Lower leg skin (tissue), 4 donors: Measurements from ENCODE around the gene AFAP1L2. TPM values are rescaled to one million over a fixed set of nuclear protein-coding genes. Genes with fewer than 3 reads are reported as not detected.

ENCODE experiments used
- DNase-seq, 2 donors: peaks; one replicate each; pipeline ENCODE4 v3.0.0-alpha.2; 2019; ENCODE audit warnings: low spot score in 2 of 2
- H3K4me3 ChIP-seq: fragments of 200-600 bp; sonication (generic); 2 replicates; pipeline ENCODE4 v1.5.1; 2017; ENCODE audit warnings: mild to moderate bottlenecking, low read depth; ENCODE audit not compliant: poor library complexity, severe bottlenecking
- CTCF ChIP-seq, 3 donors: fragments of 450-650 bp; IDR thresholded peaks; one replicate each; pipeline ENCODE4 v1.5.1; 2016; ENCODE audit warnings: antibody characterized with exemption in 3 of 3, mild to moderate bottlenecking in 3 of 3, moderate library complexity in 2 of 3
- POLR2A ChIP-seq, 2 donors: fragments of 450-650 bp; IDR thresholded peaks; one replicate each; pipeline ENCODE4 v1.6.1; 2016 to 2017; ENCODE audit warnings: antibody characterized with exemption in 2 of 2, mild to moderate bottlenecking in 1 of 2, moderate library complexity in 1 of 2
- WGBS, 2 donors: methylation state at CpG; one replicate each; pipeline ENCODE4 v1.1.5; 2018; 5-methylcytosine and 5-hydroxymethylcytosine counted together
- intact Hi-C: fragments of 100-400 bp; cut with DNase I; formaldehyde crosslinking; loops from one replicate; pipeline ENCODE4 v1.15.0; 2023; ENCODE audit warnings: low total_unique reads
- total RNA-seq, 4 donors: library from RNA; depleted of rRNA; stranded (reverse); fragments of >200 nt; gene quantifications; one replicate each; pipeline ENCODE4 v1.1.0, GENCODE V29; 2016

AFAP1L2 gene
- total RNA-seq, 4 donors from 2014 or later = 10.9 to 19.4 (median 14.3) TPM

DNA sequence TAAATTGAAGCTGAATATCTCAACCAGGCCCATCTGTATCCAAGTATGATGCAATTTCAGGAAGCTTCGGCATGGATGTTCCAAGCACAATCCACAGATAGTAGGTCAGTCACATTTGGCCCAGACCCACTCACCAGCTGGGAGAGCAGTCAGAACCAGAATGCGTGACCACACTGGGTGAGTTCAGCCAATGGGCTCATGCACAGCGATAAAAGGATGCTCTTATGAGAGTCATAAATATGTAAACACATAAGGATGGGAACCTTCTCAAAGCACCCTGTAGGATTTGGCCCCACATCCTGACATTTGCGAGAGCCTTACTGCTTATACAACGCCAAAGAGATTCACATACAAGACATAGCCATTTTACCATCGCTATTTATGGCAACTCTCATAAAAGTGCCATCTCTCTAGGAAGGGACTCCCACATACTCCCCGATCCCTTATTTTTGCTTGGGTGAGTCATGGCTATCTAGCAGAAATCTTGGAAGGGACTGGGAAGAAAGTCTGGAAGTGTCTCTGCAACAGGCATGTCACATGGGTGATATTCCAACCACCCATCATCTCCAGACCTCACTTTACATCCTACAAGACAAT, 3.0 kb downstream of the AFAP1L2 start:
- H3K4me3 ChIP-seq = no peak overlapping the region
- WGBS, 2 donors = 46 to 58% methylated on average over 7 of the region's 7 CpGs
- TF ChIP-seq POLR2A (IDR thresholded peaks at IDR 0.05) (no peak), CTCF (IDR thresholded peaks at IDR 0.05) (no peak)
- intact Hi-C loops = no loop called here
- DNase-seq = peak; percentile 69 to 90

- no peak overlapping the region for H3K4me3 ChIP-seq
- TF ChIP-seq POLR2A (IDR thresholded peaks at IDR 0.05) (no peak), CTCF (IDR thresholded peaks at IDR 0.05) (no peak)
- intact Hi-C loops = no loop called here
- WGBS, 2 donors = 34 to 65% methylated on average over 2 to 3 of the region's 3 CpGs
- DNase-seq = no peak
Measured at GRCh38 chr10:114400091-114400490, 4.2 kb downstream of the AFAP1L2 start.

DNA sequence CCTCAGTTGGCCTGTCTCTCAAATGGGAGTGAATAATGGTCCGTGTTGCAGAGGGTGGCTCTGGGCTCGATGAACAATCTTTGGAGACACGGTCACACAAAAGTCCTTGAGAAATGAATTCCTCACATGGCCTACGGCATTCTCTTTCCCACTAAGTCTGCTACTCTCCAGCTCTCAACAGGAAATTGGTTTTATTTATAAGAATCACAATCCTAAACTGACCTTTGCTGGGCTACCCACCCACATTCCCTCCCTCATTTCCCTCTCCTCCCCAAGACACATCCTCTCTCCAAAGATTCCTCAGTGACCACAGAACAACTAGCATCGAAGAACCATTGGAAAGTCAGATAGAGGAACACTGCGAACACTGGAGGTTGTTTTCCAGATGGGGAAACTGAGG, 4.7 kb downstream of the AFAP1L2 start:
- no peak for DNase-seq
- TF ChIP-seq POLR2A (IDR thresholded peaks at IDR 0.05) = no peak
- TF ChIP-seq CTCF (IDR thresholded peaks at IDR 0.05) = no peak
- intact Hi-C loops = no loop called here
- WGBS, 2 donors = 75 to 92% methylated on average over 6 of the region's 6 CpGs
- no peak overlapping the region for H3K4me3 ChIP-seq

GRCh38 chr10:114398587-114399331, 5.5 kb downstream of the AFAP1L2 start:
- no peak overlapping the region for H3K4me3 ChIP-seq
- DNase-seq = no peak
- WGBS, 2 donors = 85 to 90% methylated on average over 10 of the region's 10 CpGs
- TF ChIP-seq CTCF (IDR thresholded peaks at IDR 0.05) (no peak), POLR2A (IDR thresholded peaks at IDR 0.05) (no peak)
- intact Hi-C loops = no loop called here

DNA sequence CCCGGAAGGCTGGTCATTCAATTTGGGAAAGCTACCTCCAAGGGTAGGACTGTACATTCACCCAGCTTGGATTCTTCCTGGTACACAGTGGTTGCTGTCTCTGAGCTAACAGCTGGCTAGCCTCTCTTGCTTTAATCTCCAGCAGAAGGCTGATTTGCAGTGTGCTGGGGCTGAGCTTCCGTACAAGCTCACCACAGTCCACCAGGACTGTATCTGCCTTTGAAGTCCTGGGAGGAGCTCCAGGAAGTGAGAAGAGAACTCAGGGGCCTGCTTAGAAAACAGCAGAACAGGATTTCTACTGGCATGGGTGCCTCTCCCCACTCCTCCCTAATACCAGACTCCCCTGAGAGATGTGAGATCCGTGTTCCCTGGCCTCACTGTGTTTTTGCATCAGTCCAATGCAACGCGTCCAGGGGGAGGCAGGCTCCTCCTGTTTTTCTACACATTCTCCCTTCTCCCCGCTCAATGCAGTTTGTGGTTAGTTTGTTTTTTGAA, 6.6 kb downstream of the AFAP1L2 start:
- no peak for DNase-seq
- 48 to 59% methylated on average over 6 of the region's 6 CpGs for WGBS, 2 donors
- intact Hi-C loops = no loop called here
- TF ChIP-seq CTCF (IDR thresholded peaks at IDR 0.05) (no peak), POLR2A (IDR thresholded peaks at IDR 0.05) (no peak)
- H3K4me3 ChIP-seq = no peak overlapping the region
